ENCODE results near the gene MAML2. TPM values are rescaled to one million over a fixed set of nuclear protein-coding genes. Genes with fewer than 3 reads are reported as not detected.

The MAML2 gene
- total RNA-seq, 1 experiment from 2014 or later: 22.7 TPM

DNA sequence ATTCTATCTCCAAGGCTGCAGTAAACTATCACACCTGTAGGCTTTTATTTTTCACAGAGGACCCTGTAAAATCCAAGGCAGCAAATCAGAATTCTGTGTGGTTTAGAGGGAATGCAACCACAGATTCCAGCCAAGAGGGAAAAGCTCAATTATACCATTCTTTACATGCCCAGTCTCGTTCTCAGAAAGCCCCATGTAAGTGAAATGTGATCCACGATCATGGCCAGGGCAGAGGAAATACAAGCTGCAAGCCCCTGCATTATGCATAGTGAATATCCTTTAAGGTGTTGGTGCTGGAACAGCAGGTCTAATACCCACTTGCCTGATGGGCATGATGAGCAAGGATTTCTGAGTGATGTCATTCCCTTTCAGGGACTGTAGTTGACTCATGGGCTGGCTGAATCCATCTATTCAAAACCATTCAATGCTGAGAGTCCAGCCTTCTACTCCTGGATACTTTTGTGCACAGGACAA is 220.4 kb downstream of the MAML2 start:
- CTCF ChIA-PET: no interaction called here
- intact Hi-C loops (cut with micrococcal nuclease; ENCODE audit: unreplicated experiment): no loop called here
- Mint-ChIP-seq H3K9me3 (ENCODE audit: low read depth, unreplicated experiment) (no peaks in the 10 kb centered on the region), H3K4me1 (ENCODE audit: low read depth, unreplicated experiment) (no peaks in the 10 kb centered on the region), H3K4me3 (ENCODE audit: low read depth, unreplicated experiment) (no peak overlapping the region), H3K27me3 (ENCODE audit: unreplicated experiment) (no peaks in the 10 kb centered on the region), H3K27ac (ENCODE audit: unreplicated experiment) (no peak overlapping the region), H3K36me3 (ENCODE audit: insufficient read depth, unreplicated experiment) (no peaks in the 10 kb centered on the region)
- BruUV-seq (replicated peaks): no TSS peak
- no peak for DNase-seq
- TF ChIP-seq, protein P1, sequence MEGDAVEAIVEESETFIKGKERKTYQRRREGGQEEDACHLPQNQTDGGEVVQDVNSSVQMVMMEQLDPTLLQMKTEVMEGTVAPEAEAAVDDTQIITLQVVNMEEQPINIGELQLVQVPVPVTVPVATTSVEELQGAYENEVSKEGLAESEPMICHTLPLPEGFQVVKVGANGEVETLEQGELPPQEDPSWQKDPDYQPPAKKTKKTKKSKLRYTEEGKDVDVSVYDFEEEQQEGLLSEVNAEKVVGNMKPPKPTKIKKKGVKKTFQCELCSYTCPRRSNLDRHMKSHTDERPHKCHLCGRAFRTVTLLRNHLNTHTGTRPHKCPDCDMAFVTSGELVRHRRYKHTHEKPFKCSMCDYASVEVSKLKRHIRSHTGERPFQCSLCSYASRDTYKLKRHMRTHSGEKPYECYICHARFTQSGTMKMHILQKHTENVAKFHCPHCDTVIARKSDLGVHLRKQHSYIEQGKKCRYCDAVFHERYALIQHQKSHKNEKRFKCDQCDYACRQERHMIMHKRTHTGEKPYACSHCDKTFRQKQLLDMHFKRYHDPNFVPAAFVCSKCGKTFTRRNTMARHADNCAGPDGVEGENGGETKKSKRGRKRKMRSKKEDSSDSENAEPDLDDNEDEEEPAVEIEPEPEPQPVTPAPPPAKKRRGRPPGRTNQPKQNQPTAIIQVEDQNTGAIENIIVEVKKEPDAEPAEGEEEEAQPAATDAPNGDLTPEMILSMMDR (IDR thresholded peaks at IDR 0.05; ENCODE audit: unreplicated experiment): no peak

DNA sequence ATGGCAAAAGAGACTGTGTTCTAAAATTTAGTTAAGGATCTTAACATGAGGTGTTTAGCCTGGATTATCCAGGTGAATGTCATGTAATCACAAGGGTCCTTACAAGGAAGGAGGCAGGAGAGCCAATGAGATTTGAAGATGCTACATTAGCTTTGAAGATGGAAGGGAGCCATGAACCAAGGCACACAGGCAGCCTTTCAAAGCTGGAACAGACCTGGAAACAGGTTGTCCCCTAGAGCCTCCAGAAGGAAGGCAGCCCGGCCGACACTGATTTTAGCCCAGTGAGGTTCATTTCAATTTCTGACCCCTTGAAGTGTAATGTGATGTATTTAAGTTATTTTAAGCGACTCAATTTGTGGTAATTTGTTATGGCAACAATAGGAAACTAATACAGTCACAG is 223.8 kb downstream of the MAML2 start:
- no peak for DNase-seq
- CTCF ChIA-PET: no interaction called here

DNA sequence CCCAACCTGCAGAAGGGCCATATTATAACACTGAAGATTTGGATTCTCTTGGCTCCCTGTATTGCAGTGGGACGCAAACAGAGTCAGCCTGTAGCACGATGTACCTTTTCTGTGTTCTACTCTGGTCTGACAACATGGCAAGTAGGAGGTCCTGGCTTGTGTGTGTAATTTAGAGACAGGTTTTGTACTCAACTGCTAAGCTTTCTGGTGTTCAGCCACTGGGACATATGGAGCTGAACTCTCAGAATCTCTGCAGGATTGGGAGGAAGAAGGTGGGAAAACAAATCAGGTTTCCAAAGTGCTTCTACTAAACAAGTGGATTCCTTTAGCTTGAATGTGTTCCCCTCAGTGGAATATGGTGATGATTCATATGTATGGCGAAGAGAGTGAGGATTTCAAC is 226.6 kb downstream of the MAML2 start:
- Mint-ChIP-seq H3K4me1 (ENCODE audit: low read depth, unreplicated experiment) (peaks cover 27% of the 10 kb centered on the region), H3K27ac (ENCODE audit: unreplicated experiment) (no peak overlapping the region), H3K9me3 (ENCODE audit: low read depth, unreplicated experiment) (no peaks in the 10 kb centered on the region), H3K27me3 (ENCODE audit: unreplicated experiment) (no peaks in the 10 kb centered on the region), H3K4me3 (ENCODE audit: low read depth, unreplicated experiment) (no peak overlapping the region), H3K36me3 (ENCODE audit: insufficient read depth, unreplicated experiment) (no peaks in the 10 kb centered on the region)
- CTCF ChIA-PET: interaction anchor here (0.6 kb wide), 1 partner anchor 16 kb away, joined by 5 read pairs; no protein-coding TSS in a partner anchor
- no peak for DNase-seq
- intact Hi-C loops (cut with micrococcal nuclease; ENCODE audit: unreplicated experiment): no loop called here
- TF ChIP-seq, protein P1 (IDR thresholded peaks at IDR 0.05; ENCODE audit: unreplicated experiment): no peak
- BruUV-seq (replicated peaks): no TSS peak

More for the DNA sequence above, 223.8 kb downstream of the MAML2 start:
- no peak overlapping the region for H3K4me3 Mint-ChIP-seq (ENCODE audit: low read depth, unreplicated experiment)
- no peaks in the 10 kb centered on the region for H3K27me3 Mint-ChIP-seq (ENCODE audit: unreplicated experiment)
- H3K36me3 Mint-ChIP-seq (ENCODE audit: insufficient read depth, unreplicated experiment): no peaks in the 10 kb centered on the region
- H3K9me3 Mint-ChIP-seq (ENCODE audit: low read depth, unreplicated experiment): no peaks in the 10 kb centered on the region
- no peak overlapping the region for H3K27ac Mint-ChIP-seq (ENCODE audit: unreplicated experiment)
- intact Hi-C loops (cut with micrococcal nuclease; ENCODE audit: unreplicated experiment): no loop called here
- no TSS peak for BruUV-seq (replicated peaks)
- H3K4me1 Mint-ChIP-seq (ENCODE audit: low read depth, unreplicated experiment): peaks cover 20% of the 10 kb centered on the region
- TF ChIP-seq, protein P1 (IDR thresholded peaks at IDR 0.05; ENCODE audit: unreplicated experiment): no peak

- no peak overlapping the region for H3K27ac Mint-ChIP-seq (ENCODE audit: unreplicated experiment)
- H3K9me3 Mint-ChIP-seq (ENCODE audit: low read depth, unreplicated experiment): no peaks in the 10 kb centered on the region
- H3K27me3 Mint-ChIP-seq (ENCODE audit: unreplicated experiment): no peaks in the 10 kb centered on the region
- H3K4me1 Mint-ChIP-seq (ENCODE audit: low read depth, unreplicated experiment): peaks cover 27% of the 10 kb centered on the region
- CTCF ChIA-PET: no interaction called here
- no peak overlapping the region for H3K4me3 Mint-ChIP-seq (ENCODE audit: low read depth, unreplicated experiment)
- H3K36me3 Mint-ChIP-seq (ENCODE audit: insufficient read depth, unreplicated experiment): no peaks in the 10 kb centered on the region
- intact Hi-C loops (cut with micrococcal nuclease; ENCODE audit: unreplicated experiment): no loop called here
- DNase-seq: no peak
- BruUV-seq (replicated peaks): no TSS peak
- TF ChIP-seq, protein P1 (IDR thresholded peaks at IDR 0.05; ENCODE audit: unreplicated experiment): no peak
Observed at GRCh38 chr11:96114178-96115064, 228.6 kb downstream of the MAML2 start.

Measured in Calu3 (cell line).